Mucosa of descending colon (tissue), 3 donors: ENCODE data around the gene C5orf52. TPM values are rescaled to one million over a fixed set of nuclear protein-coding genes. Genes with fewer than 3 reads are reported as not detected.

Experiments used
- ATAC-seq: fragments of 200-7000 bp; cut with Tn5 transposase; one replicate; pipeline ENCODE4 v1.9.1; 2020; ENCODE audit warnings: mild to moderate bottlenecking, moderate library complexity
- DNase-seq, 3 donors: peaks; one replicate each; pipeline ENCODE4 v3.0.0-alpha.2; 2020
- H3K36me3 ChIP-seq: fragments of 200-600 bp; one replicate; pipeline ENCODE4 v1.8.0; 2021; ENCODE audit warnings: low read depth, mild to moderate bottlenecking
- H3K4me1 ChIP-seq: fragments of 200-600 bp; one replicate; pipeline ENCODE4 v1.8.0; 2021; ENCODE audit warnings: low read depth, mild to moderate bottlenecking
- H3K4me3 ChIP-seq: fragments of 200-600 bp; one replicate; pipeline ENCODE4 v1.8.0; 2021; ENCODE audit warnings: mild to moderate bottlenecking
- H3K9me3 ChIP-seq: fragments of 200-600 bp; one replicate; pipeline ENCODE4 v1.8.0; 2021; ENCODE audit warnings: mild to moderate bottlenecking
- CTCF ChIP-seq: fragments of 200-600 bp; IDR thresholded peaks from one replicate; pipeline ENCODE4 v1.8.0; 2022; ENCODE audit warnings: antibody characterized with exemption, mild to moderate bottlenecking
- intact Hi-C, 2 donors: fragments of 100-400 bp; cut with DNase I in 1 of 2; cut with micrococcal nuclease in 1 of 2; formaldehyde crosslinking; loops; one replicate each; pipeline versions ENCODE4 v1.11.0 to v1.11.1; 2022; cut with DNase I, micrococcal nuclease
- total RNA-seq, 3 donors: library from RNA; stranded (reverse); fragmentation: NEBNext Ultra II Directional in 2 of 3; extraction: Animal tissue kit (Norgen Biotek cat#: 25700) in 2 of 3; gene quantifications; one replicate each; pipeline versions ENCODE4 v1.2.1 to v1.2.4, GENCODE V29; 2021 to 2023
- donor health status: DM: no; HTN: no; CAD: no; lungs with moderate emphysema.
- donor health status: DM: no; HTN: no; CAD: no.
- donor health status: DM: no; HTN: yes; CAD: no.

C5orf52 gene
- total RNA-seq, 3 donors from 2014 or later, result 1.7 to 5.7 (median 3.5) TPM

- intact Hi-C loops, result loop anchor here (10.0 kb wide), 4 partner anchors 56 to 386 kb away; partner anchors contain the start of gene SOX30 (in 1 of the 2)
- no peak for TF ChIP-seq CTCF
- no peaks in the 10 kb centered on the region for H3K36me3 ChIP-seq
- DNase-seq (no peak), ATAC-seq (no peak)
- no peak overlapping the region for H3K4me3 ChIP-seq
- H3K4me1 ChIP-seq, result no peaks in the 10 kb centered on the region
- H3K9me3 ChIP-seq, result no peaks in the 10 kb centered on the region
These were observed 39.1 kb downstream of the C5orf52 start for GRCh38 chr5:157710431-157710830.

- Histone ChIP-seq H3K36me3 (no peaks in the 10 kb centered on the region), H3K4me1 (no peaks in the 10 kb centered on the region), H3K9me3 (no peaks in the 10 kb centered on the region), H3K4me3 (no peak overlapping the region)
- ATAC-seq, result no peak
- intact Hi-C loops, result loop anchor here (10.0 kb wide), 4 partner anchors 56 to 386 kb away; partner anchors contain the start of gene SOX30 (in 1 of the 2)
- no peak for TF ChIP-seq CTCF
- no peak for DNase-seq
These were observed 39.5 kb downstream of the C5orf52 start for GRCh38 chr5:157710882-157711281.

- TF ChIP-seq CTCF, result no peak
- Histone ChIP-seq H3K4me1 (peaks cover 11% of the 10 kb centered on the region), H3K9me3 (no peaks in the 10 kb centered on the region), H3K36me3 (no peaks in the 10 kb centered on the region), H3K4me3 (no peak overlapping the region)
- ATAC-seq (no peak), DNase-seq (no peak)
- intact Hi-C loops, result loop anchor here (10.0 kb wide), 4 partner anchors 59 to 389 kb away; partner anchors contain the start of gene SOX30 (in 1 of the 2)
These were observed 42.7 kb downstream of the C5orf52 start for GRCh38 chr5:157713830-157714595.

- no peak for DNase-seq
- H3K4me1 ChIP-seq, result peaks cover 11% of the 10 kb centered on the region
- no peaks in the 10 kb centered on the region for H3K36me3 ChIP-seq
- intact Hi-C loops, result loop anchor here (10.0 kb wide), 4 partner anchors 60 to 390 kb away; partner anchors contain the start of gene SOX30 (in 1 of the 2)
- ATAC-seq, result no peak
- no peak for TF ChIP-seq CTCF
- no peaks in the 10 kb centered on the region for H3K9me3 ChIP-seq
- H3K4me3 ChIP-seq, result no peak overlapping the region
These were observed 43.2 kb downstream of the C5orf52 start for GRCh38 chr5:157714596-157714864.

- no peaks in the 10 kb centered on the region for H3K9me3 ChIP-seq
- intact Hi-C loops, result loop anchor here (10.0 kb wide), 4 partner anchors 64 to 394 kb away; partner anchors contain the start of gene SOX30 (in 1 of the 2)
- no peaks in the 10 kb centered on the region for H3K36me3 ChIP-seq
- ATAC-seq (peak; percentile 95), DNase-seq (peak in 2 of 3 donors; percentile 36 to 47)
- TF ChIP-seq CTCF, result peak; percentile 42
- no peak overlapping the region for H3K4me3 ChIP-seq
- H3K4me1 ChIP-seq, result peaks cover 14% of the 10 kb centered on the region
These were observed 47.2 kb downstream of the C5orf52 start for GRCh38 chr5:157718519-157718918.
